ENCODE measurements around the gene TTLL11. TPM values are rescaled to one million over a fixed set of nuclear protein-coding genes. Genes with fewer than 3 reads are reported as not detected.

TTLL11 gene
- total and polyA plus RNA-seq, 2 of the 8 experiments (the other 6 are each of a cell fraction or from before 2014, with no cell fraction given) = 0.56 to 0.80 TPM

- H2BK20ac ChIP-seq (ENCODE audit: low read length) = peak overlapping the region; percentile 98
- CTCF ChIA-PET (ENCODE audit: partially characterized antibody) = interaction anchor here (0.7 to 9.9 kb wide), 8 partner anchors 8 to 223 kb away, joined by 3 to 152 read pairs (median 6); no protein-coding TSS in a partner anchor
- peaks cover 0 to 1% of the 10 kb centered on the region in 2 experiments for H4K20me1 ChIP-seq (replicated peaks in 1 of 2; ENCODE audit: control insufficient read depth in 1 of 2, insufficient read depth in 2 of 2, low read length in 2 of 2)
- H3K56ac ChIP-seq (replicated peaks; ENCODE audit: insufficient read length, low read depth, low read length) = no peak overlapping the region
- peak overlapping the region; percentile 83 for H2AK5ac ChIP-seq (ENCODE audit: low read depth, low read length)
- H3K9ac ChIP-seq (replicated peaks in 1 of 4; ENCODE audit: extremely low read depth in 1 of 4, low read depth in 3 of 4, low read length in 3 of 4) = no peak overlapping the region
- FAIRE-seq (no peak), DNase-seq (ENCODE audit: low read depth in 1 of 2, low spot score in 2 of 2) (peak in 1 of 2 experiments; percentile 81)
- H3K4me2 ChIP-seq (ENCODE audit: insufficient read depth in 1 of 2, low read depth in 2 of 2, low read length in 2 of 2) = peak overlapping the region; percentile 57 to 59
- WGBS, 2 experiments (ENCODE audit: extremely low coverage in 1 of 2, insufficient coverage in 1 of 2, insufficient read length in 1 of 2, insufficient replicate concordance in 2 of 2, low coverage in 1 of 2, low lambda C conversion rate in 2 of 2, missing lambda C conversion rate in 1 of 2) = 27% methylated on average over 17 of the region's 21 CpGs; no CpG with 5 or more reads in 1 of the 2 experiments
- H4K8ac ChIP-seq (ENCODE audit: extremely low read depth, insufficient read depth, low read length) = no peak overlapping the region
- POLR2A ChIA-PET (ENCODE audit: partially characterized antibody) = no interaction called here
- no peaks in the 10 kb centered on the region for H3K9me3 ChIP-seq (ENCODE audit: insufficient read depth in 2 of 2, low read depth in 1 of 2, low read length in 1 of 2)
- H2BK15ac ChIP-seq (ENCODE audit: low read length) = peak overlapping the region; percentile 98
- no peak overlapping the region for H3K4ac ChIP-seq (replicated peaks; ENCODE audit: insufficient read length, low read depth, low read length)
- 0 out of 2 replicates have a peak overlapping the region, but pooled peaks have one; percentile 48 for H3K18ac ChIP-seq (ENCODE audit: extremely low read depth, low read length)
- H3K79me2 ChIP-seq (ENCODE audit: control insufficient read depth in 1 of 2, insufficient read depth in 2 of 2, low read length in 2 of 2) = no peaks in the 10 kb centered on the region
- TF ChIP-seq SIN3A (conservative IDR thresholded peaks at IDR 0.05 in 1 of 2, IDR thresholded peaks at IDR 0.05 in 1 of 2; ENCODE audit: low read depth in 1 of 2, low read length in 2 of 2) (peak in 1 of 2 experiments; percentile 69; a peak in 2 of 4 replicates), TEAD4 (IDR thresholded peaks at IDR 0.05; ENCODE audit: low read depth, low read length) (peak; percentile 66), NRF1 (IDR thresholded peaks at IDR 0.05; ENCODE audit: low read depth, low read length) (no peak), BACH1 (IDR thresholded peaks at IDR 0.05; ENCODE audit: low read length) (0 out of 2 replicates have a peak, but pooled peaks have one; percentile 13), CREB1 (IDR thresholded peaks at IDR 0.05) (no peak)
- no peaks in the 10 kb centered on the region for H3K79me1 ChIP-seq (ENCODE audit: low read depth, low read length)
- H3K23me2 ChIP-seq (ENCODE audit: low read depth, low read length) = peaks cover 3% of the 10 kb centered on the region; the same call in 1 of the 2 replicates
- H2BK5ac ChIP-seq (ENCODE audit: low read depth, low read length) = peak overlapping the region; percentile 80; the same call in 1 of the 2 replicates
- no peak overlapping the region for H3K14ac ChIP-seq (ENCODE audit: insufficient read length)
- peak overlapping the region in 2 of 4 experiments; percentile 19 to 31; a peak in 4 of 8 replicates for H3K4me3 ChIP-seq (ENCODE audit: extremely low read depth in 1 of 4, insufficient read depth in 2 of 4, low read depth in 3 of 4, low read length in 4 of 4)
- no peak overlapping the region for H4K91ac ChIP-seq (replicated peaks; ENCODE audit: insufficient read length, low read length)
- peak overlapping the region; percentile 98; the same call in 1 of the 2 replicates for H2BK12ac ChIP-seq (ENCODE audit: low read depth, low read length)
- peaks cover 0 to 17% (median 14%) of the 10 kb centered on the region in 4 experiments; a peak in 6 of 7 replicates for H3K27me3 ChIP-seq (replicated peaks in 1 of 4; ENCODE audit: control insufficient read depth in 3 of 4, extremely low read depth in 1 of 4, insufficient read depth in 3 of 4, low read length in 3 of 4)
- no peak overlapping the region for H2AFZ ChIP-seq (ENCODE audit: low read length)
- peaks cover 14 to 21% (median 17%) of the 10 kb centered on the region in 4 experiments for H3K4me1 ChIP-seq (replicated peaks in 1 of 4; ENCODE audit: control insufficient read depth in 3 of 4, insufficient read depth in 4 of 4, low read length in 3 of 4)
- H3K27ac ChIP-seq (ENCODE audit: low read depth, low read length) = no peak overlapping the region
- no peak overlapping the region for H4K5ac ChIP-seq (ENCODE audit: insufficient read length, low read depth, low read length)
- H2BK120ac ChIP-seq (replicated peaks; ENCODE audit: low read depth, low read length) = no peak overlapping the region
- no peaks in the 10 kb centered on the region for H3K36me3 ChIP-seq (ENCODE audit: control insufficient read depth in 2 of 4, insufficient read depth in 4 of 4, low read length in 3 of 4)
- H3K23ac ChIP-seq (ENCODE audit: insufficient read length) = no peak overlapping the region
These were observed 38.4 kb upstream of the TTLL11 start for GRCh38 chr9:122131401-122132001.

All from H1 (cell line).